LoVo (cell line): ENCODE data around the gene GJA5.

ENCODE experiments used
- DNase-seq: peaks from one replicate; pipeline ENCODE4 v3.0.0-alpha.2; 2016; ENCODE audit warnings: low spot score

Gene GJA5

GRCh38 chr1:147729315-147729714, 31.1 kb downstream of the GJA5 start:
- DNase-seq, result no peak

- no peak for DNase-seq
These were observed 34.2 kb downstream of the GJA5 start for GRCh38 chr1:147726168-147726567.

GRCh38 chr1:147725685-147726084, 34.7 kb downstream of the GJA5 start:
- DNase-seq, result no peak

- DNase-seq, result peak; percentile 62
These were observed 36.6 kb downstream of the GJA5 start for GRCh38 chr1:147723691-147724323.

GRCh38 chr1:147722124-147722523, 38.3 kb downstream of the GJA5 start:
- DNase-seq, result no peak

- no peak for DNase-seq
These were observed 38.7 kb downstream of the GJA5 start for GRCh38 chr1:147721716-147722115.

- DNase-seq, result no peak
These were observed 39.8 kb downstream of the GJA5 start for GRCh38 chr1:147720557-147720956.

- no peak for DNase-seq
These were observed 40.6 kb downstream of the GJA5 start for GRCh38 chr1:147719711-147720225.

- DNase-seq, result no peak
These were observed 41.2 kb downstream of the GJA5 start for GRCh38 chr1:147719029-147719698.

GRCh38 chr1:147717706-147718097, 42.7 kb downstream of the GJA5 start:
- DNase-seq, result peak; percentile 18

- peak; percentile 93 for DNase-seq
These were observed 43.2 kb downstream of the GJA5 start for GRCh38 chr1:147717051-147717705.

- DNase-seq, result no peak
These were observed 47.8 kb downstream of the GJA5 start for GRCh38 chr1:147712605-147713004.
